ENCODE data around the gene CLIP1.
"Not testable (repeated sequence)": the region's sequence is repeated elsewhere in the genome, so short reads cannot be mapped to it uniquely, and the experiment has no call there.

The CLIP1 gene

DNA sequence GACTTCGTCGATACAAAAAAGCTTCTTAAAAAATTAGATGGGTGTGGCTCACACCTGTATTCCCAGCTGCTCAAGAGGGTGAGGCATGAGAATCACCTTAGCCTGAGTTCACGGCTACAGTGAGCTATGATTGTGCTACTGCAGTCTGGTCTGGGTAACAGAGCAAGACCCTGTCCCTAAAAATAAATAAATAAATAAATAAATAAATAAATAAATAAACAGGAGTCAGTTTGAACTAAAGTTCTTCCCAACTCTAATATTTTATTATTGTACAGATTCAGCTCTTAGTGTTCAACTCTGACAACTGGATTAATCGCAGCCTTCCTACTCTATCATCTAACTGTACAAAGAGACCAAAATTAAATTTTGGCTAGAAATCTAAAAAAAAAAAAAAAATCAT is 12.7 kb upstream of the CLIP1 start:
- DNase-seq (ENCODE audit: low read depth in 2 of 2): no peak

GRCh38 chr12:122429043-122429442 is 6.6 kb upstream of the CLIP1 start:
- DNase-seq (ENCODE audit: low read depth in 2 of 2): not testable (repeated sequence)

GRCh38 chr12:122427403-122427802 is 4.9 kb upstream of the CLIP1 start:
- DNase-seq (ENCODE audit: low read depth in 2 of 2): no peak

DNA sequence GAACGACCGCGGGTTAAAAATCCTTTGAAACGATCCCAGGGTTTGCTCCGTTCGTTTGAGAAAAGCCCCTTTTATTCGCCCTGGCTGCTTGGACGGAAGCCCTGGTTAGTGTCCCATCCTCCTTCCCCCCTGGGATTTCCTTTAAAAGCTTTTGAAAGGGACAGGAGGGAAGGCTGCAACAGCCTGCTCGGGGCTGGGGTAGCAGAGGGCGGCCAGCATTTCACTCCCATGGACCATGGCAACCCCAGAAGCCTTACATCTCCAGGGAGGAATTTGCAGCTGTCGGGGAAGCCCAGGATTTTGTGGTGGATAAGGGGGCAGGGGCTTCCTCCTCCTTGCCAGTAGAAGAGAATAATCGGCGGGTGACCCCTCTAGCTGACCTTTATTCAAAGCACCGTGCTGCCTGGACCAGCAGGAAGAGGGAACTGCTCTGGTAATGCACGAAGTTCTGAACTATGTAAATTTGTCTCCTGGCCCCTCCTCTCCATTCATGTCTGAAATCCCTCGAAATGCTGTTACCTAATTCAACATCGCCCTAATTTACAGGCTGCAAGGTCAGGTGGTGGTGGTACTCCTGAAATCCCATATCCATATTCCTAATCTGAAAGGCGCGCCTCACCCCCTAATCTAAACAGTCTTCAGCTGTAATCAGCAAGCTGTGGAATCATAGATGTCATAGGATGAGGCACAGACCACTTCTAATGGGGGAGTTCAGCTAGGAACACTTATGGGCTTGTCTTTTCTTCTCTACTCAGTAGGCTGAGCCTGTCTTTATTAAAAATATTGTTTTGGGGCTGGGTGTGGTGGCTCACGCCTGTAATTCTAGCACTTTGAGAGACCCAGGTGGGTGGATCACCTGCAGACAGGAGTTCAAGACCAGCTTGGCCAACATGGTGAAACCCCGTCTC is 1.0 kb upstream of the CLIP1 start:
- no peak for DNase-seq (ENCODE audit: low read depth in 2 of 2)

DNA sequence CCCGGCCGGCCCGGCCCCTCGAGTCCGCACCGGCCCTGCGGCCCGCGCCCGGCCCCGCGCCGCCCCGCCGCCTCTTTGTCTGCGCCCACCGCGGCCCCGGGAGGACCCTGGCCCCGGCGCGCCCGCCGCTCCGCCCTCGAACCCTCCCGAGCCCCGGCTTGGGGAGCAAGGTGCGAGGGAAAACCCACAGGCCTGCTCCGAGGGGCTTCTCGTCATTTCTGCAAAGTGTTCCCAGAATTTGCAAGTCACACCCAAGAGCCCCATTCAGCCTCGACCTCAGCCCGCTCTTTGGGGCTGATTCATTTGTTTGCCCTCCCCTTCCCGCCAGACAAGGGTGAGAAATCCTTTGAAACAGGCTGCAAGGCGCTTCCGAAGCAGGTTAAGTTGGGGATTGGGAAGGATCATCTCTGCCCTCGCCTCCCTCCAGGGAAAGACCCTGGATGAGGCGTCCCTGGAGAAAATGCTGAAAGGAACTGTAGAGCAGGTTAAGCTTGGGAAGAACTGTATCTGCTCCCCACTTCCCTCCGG is 325 bp upstream of the CLIP1 start:
- peak in 1 of 2 donors; percentile 27 for DNase-seq (ENCODE audit: low read depth in 2 of 2)

- DNase-seq (ENCODE audit: low read depth in 2 of 2): peak in 1 of 2 donors; percentile 23
Observed at GRCh38 chr12:122421187-122421820, 1.2 kb downstream of the CLIP1 start.

DNA sequence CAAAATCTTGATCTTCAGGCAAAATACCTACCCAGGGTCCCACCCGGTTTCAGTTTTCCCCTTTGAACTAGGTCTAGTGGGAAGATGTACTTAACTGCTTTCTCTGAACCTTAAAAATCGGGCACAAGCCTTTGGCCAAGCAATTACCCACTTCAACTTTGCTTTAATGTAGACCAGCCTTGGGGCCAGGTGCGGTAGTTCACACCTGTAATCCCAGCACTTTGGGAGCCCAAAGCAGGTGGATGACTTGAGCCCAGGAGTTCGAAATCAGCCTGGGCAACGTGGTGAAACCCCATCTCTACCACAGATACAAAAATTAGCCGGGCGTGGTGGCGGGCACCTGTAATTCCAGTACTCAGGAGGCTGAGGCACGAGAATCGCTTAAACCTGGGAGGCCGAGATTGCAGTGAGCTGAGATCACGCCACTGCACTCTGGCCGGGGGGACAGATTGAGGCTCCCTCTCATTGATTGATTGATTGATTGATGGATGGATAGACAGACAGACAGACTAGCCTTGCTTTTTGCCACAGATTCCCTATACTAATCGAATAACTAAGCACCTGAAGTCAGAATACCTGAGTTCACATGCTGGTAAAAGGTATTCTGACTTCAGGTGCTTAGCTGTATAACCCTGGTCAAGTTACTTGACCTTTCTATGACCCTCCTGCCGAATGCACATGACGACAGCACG is 1.9 kb downstream of the CLIP1 start:
- no peak for DNase-seq (ENCODE audit: low read depth in 2 of 2)

GRCh38 chr12:122419094-122419493 is 3.4 kb downstream of the CLIP1 start:
- DNase-seq (ENCODE audit: low read depth in 2 of 2): not testable (repeated sequence)

DNA sequence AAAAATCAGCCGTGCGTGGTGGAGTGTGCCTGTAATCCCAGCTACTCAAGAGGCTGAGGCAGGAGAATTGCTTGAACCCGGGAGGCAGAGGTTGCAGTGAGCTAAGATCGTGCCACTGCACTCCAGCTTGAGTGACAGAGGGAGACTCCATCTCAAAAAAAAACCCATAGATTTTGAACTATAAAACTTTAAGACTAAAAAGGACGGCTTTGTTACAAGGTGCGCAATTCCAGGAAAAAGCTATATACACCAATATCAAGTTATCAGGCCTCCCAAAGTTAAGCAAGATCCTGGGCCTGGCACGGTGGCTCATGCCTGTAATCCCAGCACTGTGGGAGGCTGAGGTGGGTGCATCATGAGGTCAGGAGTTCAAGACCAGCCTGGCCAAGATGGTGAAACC is 6.8 kb downstream of the CLIP1 start:
- DNase-seq (ENCODE audit: low read depth in 2 of 2): not testable (repeated sequence)

DNA sequence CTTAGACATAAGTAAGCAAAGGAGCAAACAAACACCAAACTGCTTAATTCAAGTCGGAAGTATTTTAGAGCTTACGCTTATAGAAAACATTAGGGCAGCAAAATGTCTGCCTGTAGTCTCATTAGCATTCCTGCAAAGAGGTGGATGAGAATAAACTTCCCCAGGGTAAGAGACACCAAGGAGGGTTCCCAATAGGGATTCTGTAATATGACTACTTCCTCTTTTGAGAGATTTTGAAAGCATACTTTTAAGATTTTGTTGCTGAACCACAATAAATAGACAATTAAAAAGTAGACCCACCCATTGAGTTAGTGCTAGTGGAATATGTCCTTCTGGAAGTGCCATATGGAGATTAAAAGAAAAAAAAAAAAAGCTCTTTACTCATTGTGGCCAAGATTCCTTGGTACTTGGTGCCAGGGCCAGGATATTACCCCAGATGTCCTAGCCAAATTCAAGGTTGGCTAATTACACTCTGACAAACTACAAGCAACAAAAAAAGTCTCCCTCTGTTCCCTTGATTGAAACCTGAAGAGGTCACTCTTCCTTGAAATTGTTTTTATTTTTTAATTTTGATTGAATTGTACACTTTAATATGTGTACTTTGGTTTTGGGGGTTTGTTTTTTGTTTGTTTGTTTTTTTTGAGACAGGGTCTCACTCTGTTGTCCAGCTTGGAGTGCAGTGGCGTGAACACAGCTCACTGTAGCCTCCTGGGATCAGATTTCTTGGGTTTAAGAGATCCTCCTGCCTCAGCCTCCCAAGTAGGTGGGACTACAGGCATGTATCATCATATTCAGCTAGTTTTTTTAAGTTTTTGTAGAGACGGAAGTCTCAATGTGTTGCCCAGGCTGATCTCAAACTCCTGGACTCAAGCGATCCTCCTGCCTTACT is 8.7 kb downstream of the CLIP1 start:
- no peak for DNase-seq (ENCODE audit: low read depth in 2 of 2)

DNA sequence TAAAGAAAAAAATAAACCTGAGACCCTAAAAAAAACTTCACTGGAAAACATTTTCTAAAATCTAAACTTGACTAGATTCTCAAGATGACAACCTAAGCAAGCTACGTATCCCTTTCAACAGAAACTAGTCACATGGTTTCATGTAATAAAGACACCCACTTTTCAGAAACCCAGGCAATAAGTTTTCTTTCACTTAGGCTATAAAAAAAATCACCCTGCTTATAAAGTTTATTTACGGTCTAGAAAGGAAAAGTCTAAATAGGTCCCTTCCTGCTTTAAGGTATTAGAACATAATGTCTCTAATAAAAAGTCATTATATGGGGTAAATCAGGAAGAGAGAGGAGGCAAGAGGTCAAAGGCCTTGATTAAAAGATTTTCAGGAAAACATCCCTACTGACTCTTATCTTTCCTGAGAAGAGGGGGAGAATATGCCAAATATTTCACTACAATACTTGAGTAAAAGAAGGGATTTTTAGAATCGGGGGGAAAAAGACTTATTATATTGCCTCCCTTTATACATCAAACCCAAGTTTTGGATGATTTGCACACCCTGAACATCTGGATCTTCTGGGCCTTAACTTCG is 9.5 kb downstream of the CLIP1 start:
- DNase-seq (ENCODE audit: low read depth in 2 of 2): no peak

DNA sequence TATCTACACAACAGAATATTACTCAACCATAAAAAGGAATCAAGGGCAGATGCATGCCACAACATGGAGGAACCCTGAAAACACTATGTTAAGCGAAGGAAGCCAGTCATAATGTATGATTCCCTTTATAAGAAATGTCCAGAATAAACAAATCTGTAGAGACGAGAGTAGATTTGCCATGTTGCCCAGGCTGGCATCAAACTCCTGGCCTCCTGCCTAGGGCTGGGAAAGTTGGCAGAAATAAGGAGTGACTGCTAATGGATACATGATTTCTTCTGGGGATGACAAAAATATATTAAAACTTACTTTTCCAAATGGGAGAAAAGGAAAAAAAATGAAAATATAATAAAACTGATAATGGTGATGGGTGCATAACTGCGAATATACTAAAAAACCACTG is 10.9 kb downstream of the CLIP1 start:
- no peak for DNase-seq (ENCODE audit: low read depth in 2 of 2)

GRCh38 chr12:122407208-122407607 is 15.3 kb downstream of the CLIP1 start:
- DNase-seq (ENCODE audit: low read depth in 2 of 2): no peak

GRCh38 chr12:122406701-122407164 is 15.7 kb downstream of the CLIP1 start:
- DNase-seq (ENCODE audit: low read depth in 2 of 2): no peak

- no peak for DNase-seq (ENCODE audit: low read depth in 2 of 2)
Observed at GRCh38 chr12:122403831-122404230, 18.6 kb downstream of the CLIP1 start.

DNA sequence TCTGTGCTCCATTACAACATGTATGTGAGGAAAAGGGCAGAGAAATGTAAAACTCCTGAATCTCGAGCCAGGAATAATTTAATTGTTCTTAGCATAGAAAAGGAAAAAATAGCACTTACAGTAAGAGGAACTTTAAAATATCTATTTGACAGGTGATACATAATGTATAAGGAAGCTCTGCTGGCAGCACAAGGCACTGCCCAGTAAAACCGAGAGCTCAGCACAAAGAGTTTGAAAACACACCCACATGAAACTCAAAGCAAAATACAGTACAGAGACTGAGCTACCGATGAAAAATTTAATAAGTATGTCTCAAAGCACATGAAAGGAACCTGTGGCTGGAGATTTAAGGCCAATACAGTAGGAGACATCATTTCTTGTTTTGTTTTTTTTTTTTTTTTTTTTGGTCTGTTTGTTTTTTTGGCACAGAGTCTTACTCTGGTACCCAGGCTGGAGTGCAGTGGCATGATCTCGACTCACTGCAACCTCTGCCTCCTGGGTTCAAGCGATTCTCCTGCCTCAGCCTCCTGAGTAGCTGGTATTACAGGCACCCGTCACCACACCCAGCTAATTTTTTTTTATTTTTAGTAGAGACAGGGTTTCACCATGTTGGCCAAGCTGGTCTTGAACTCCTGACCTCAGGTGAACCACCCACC is 19.2 kb downstream of the CLIP1 start:
- DNase-seq (ENCODE audit: low read depth in 2 of 2): no peak

GRCh38 chr12:122402264-122402663 is 20.2 kb downstream of the CLIP1 start:
- DNase-seq (ENCODE audit: low read depth in 2 of 2): no peak

GRCh38 chr12:122399592-122400373 is 22.7 kb downstream of the CLIP1 start:
- no peak for DNase-seq (ENCODE audit: low read depth in 2 of 2)

- no peak for DNase-seq (ENCODE audit: low read depth in 2 of 2)
Observed at GRCh38 chr12:122399254-122399591, 23.2 kb downstream of the CLIP1 start.

- not testable (repeated sequence) for DNase-seq (ENCODE audit: low read depth in 2 of 2)
Observed at GRCh38 chr12:122397981-122398380, 24.5 kb downstream of the CLIP1 start.

Data from activated CD4-positive, alpha-beta T cell treated with anti-CD3 and anti-CD28 coated beads for 24 hours (primary cell).